Activated CD4-positive, alpha-beta T cell treated with anti-CD3 and anti-CD28 coated beads, Interleukin-2, amount 50 U/mL, for 48 hours (primary cell): Measurements from ENCODE around the gene LRRC15.

Source experiments
- DNase-seq, 2 experiments: peaks; one replicate each; pipeline ENCODE4 v3.0.0-alpha.2; 2020

The LRRC15 gene

GRCh38 chr3:194330160-194330559, 39.4 kb downstream of the LRRC15 start:
- DNase-seq, result no peak

- DNase-seq, result no peak
Measured at GRCh38 chr3:194329583-194329965, 40.0 kb downstream of the LRRC15 start.

- no peak for DNase-seq
Measured at GRCh38 chr3:194328942-194329582, 40.5 kb downstream of the LRRC15 start.

- no peak for DNase-seq
Measured at GRCh38 chr3:194328053-194328657, 41.4 kb downstream of the LRRC15 start.

GRCh38 chr3:194327218-194328052, 42.1 kb downstream of the LRRC15 start:
- no peak for DNase-seq

- DNase-seq, result no peak
Measured at GRCh38 chr3:194326968-194327217, 42.6 kb downstream of the LRRC15 start.

GRCh38 chr3:194326192-194326967, 43.2 kb downstream of the LRRC15 start:
- no peak for DNase-seq

- no peak for DNase-seq
Measured at GRCh38 chr3:194325424-194326153, 44.0 kb downstream of the LRRC15 start.

- DNase-seq, result no peak
Measured at GRCh38 chr3:194324823-194325327, 44.7 kb downstream of the LRRC15 start.

GRCh38 chr3:194323785-194324735, 45.5 kb downstream of the LRRC15 start:
- DNase-seq, result peak in 1 of 2 experiments; percentile 27

GRCh38 chr3:194322678-194323211, 46.8 kb downstream of the LRRC15 start:
- DNase-seq, result peak in 1 of 2 experiments; percentile 46

GRCh38 chr3:194321693-194322640, 47.6 kb downstream of the LRRC15 start:
- no peak for DNase-seq

GRCh38 chr3:194320744-194321243, 48.7 kb downstream of the LRRC15 start:
- DNase-seq, result no peak

- DNase-seq, result no peak
Measured at GRCh38 chr3:194320100-194320499, 49.4 kb downstream of the LRRC15 start.

- DNase-seq, result no peak
Measured at GRCh38 chr3:194318511-194319161, 50.9 kb downstream of the LRRC15 start.

GRCh38 chr3:194316918-194317317, 52.6 kb downstream of the LRRC15 start:
- DNase-seq, result no peak

GRCh38 chr3:194315965-194316361, 53.6 kb downstream of the LRRC15 start:
- DNase-seq, result no peak

GRCh38 chr3:194315088-194315964, 54.2 kb downstream of the LRRC15 start:
- peak; percentile 85 to 87 for DNase-seq
